Stomach (tissue), 4 donors: Measurements from ENCODE around the gene SGCB.

Experiments
- CTCF ChIP-seq, 7 experiments: fragments of 450-650 bp in 4 of 7; fragments of 200-600 bp in 3 of 7; sonication (generic) in 3 of 7; IDR thresholded peaks; one replicate each; pipeline ENCODE4 v1.5.1; 2016 to 2019; ENCODE audit warnings: antibody characterized with exemption in 7 of 7, control low read depth in 2 of 7, mild to moderate bottlenecking in 1 of 7
- EP300 ChIP-seq: sonication (generic); formaldehyde crosslinking; IDR thresholded peaks from one replicate; pipeline ENCODE4 v1.6.1; 2017; ENCODE audit warnings: antibody characterized with exemption
- POLR2A ChIP-seq, 4 donors: fragments of 450-650 bp; IDR thresholded peaks; one replicate each; pipeline ENCODE4 v1.6.1; 2016; ENCODE audit warnings: antibody characterized with exemption in 4 of 4, control low read depth in 2 of 4, mild to moderate bottlenecking in 1 of 4, moderate library complexity in 1 of 4

- TF ChIP-seq CTCF (IDR thresholded peaks at IDR 0.05) (no peak), EP300 (no peak), POLR2A (IDR thresholded peaks at IDR 0.05) (no peak)
These were observed 40.5 kb downstream of the SGCB start for GRCh38 chr4:51997647-51998046.
